Measurements from ENCODE around the gene IL6. TPM values are rescaled to one million over a fixed set of nuclear protein-coding genes. Genes with fewer than 3 reads are reported as not detected.

The IL6 gene
- total RNA-seq, 1 donor from 2014 or later = not detected

GRCh38 chr7:22720791-22721786, 5.9 kb upstream of the IL6 start:
- Mint-ChIP-seq H3K27me3 (ENCODE audit: unreplicated experiment) (peaks cover 3% of the 10 kb centered on the region), H3K4me1 (ENCODE audit: low read depth, unreplicated experiment) (peaks cover 5% of the 10 kb centered on the region), H3K36me3 (ENCODE audit: unreplicated experiment) (no peaks in the 10 kb centered on the region), H3K4me3 (ENCODE audit: unreplicated experiment) (no peak overlapping the region), H3K27ac (ENCODE audit: unreplicated experiment) (no peak overlapping the region), H3K9me3 (ENCODE audit: unreplicated experiment) (no peaks in the 10 kb centered on the region)
- DNase-seq = no peak
- no peak for TF ChIP-seq CTCF (IDR thresholded peaks at IDR 0.05; ENCODE audit: partially characterized antibody, unreplicated experiment)

- no peak for TF ChIP-seq CTCF (IDR thresholded peaks at IDR 0.05; ENCODE audit: partially characterized antibody, unreplicated experiment)
- Mint-ChIP-seq H3K36me3 (ENCODE audit: unreplicated experiment) (no peaks in the 10 kb centered on the region), H3K27ac (ENCODE audit: unreplicated experiment) (no peak overlapping the region), H3K4me1 (ENCODE audit: low read depth, unreplicated experiment) (peaks cover 4% of the 10 kb centered on the region), H3K4me3 (ENCODE audit: unreplicated experiment) (no peak overlapping the region), H3K27me3 (ENCODE audit: unreplicated experiment) (peaks cover 3% of the 10 kb centered on the region), H3K9me3 (ENCODE audit: unreplicated experiment) (no peaks in the 10 kb centered on the region)
- DNase-seq = no peak
Observed at GRCh38 chr7:22722536-22723180, 4.3 kb upstream of the IL6 start.

- Mint-ChIP-seq H3K27ac (ENCODE audit: unreplicated experiment) (no peak overlapping the region), H3K27me3 (ENCODE audit: unreplicated experiment) (peaks cover 3% of the 10 kb centered on the region), H3K9me3 (ENCODE audit: unreplicated experiment) (no peaks in the 10 kb centered on the region), H3K36me3 (ENCODE audit: unreplicated experiment) (no peaks in the 10 kb centered on the region), H3K4me1 (ENCODE audit: low read depth, unreplicated experiment) (peaks cover 4% of the 10 kb centered on the region), H3K4me3 (ENCODE audit: unreplicated experiment) (no peak overlapping the region)
- TF ChIP-seq CTCF (IDR thresholded peaks at IDR 0.05; ENCODE audit: partially characterized antibody, unreplicated experiment) = no peak
- no peak for DNase-seq
Observed at GRCh38 chr7:22723181-22723601, 3.8 kb upstream of the IL6 start.

DNA sequence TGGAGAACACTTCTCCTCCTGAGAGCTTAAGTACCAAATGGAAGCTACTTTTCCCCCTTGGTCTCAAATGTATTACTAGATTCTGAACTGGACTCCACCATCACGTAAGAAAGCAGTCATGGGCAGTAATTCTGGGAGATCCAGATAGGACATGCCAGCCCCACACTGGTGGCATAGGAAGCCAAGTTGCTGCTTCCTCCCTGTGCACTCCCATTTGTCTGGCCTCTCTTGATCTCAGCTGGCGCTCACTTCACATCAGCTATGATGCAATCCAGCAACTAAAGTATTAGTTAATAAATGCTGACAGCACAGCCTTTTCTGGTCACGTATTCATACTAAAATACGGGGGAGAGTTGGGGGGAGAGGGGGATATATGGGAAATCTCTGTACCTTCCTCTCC, 3.4 kb upstream of the IL6 start:
- H3K36me3 Mint-ChIP-seq (ENCODE audit: unreplicated experiment) = no peaks in the 10 kb centered on the region
- no peak for TF ChIP-seq CTCF (IDR thresholded peaks at IDR 0.05; ENCODE audit: partially characterized antibody, unreplicated experiment)
- H3K27me3 Mint-ChIP-seq (ENCODE audit: unreplicated experiment) = peaks cover 3% of the 10 kb centered on the region
- no peak overlapping the region for H3K4me3 Mint-ChIP-seq (ENCODE audit: unreplicated experiment)
- no peak for DNase-seq
- no peaks in the 10 kb centered on the region for H3K9me3 Mint-ChIP-seq (ENCODE audit: unreplicated experiment)
- no peak overlapping the region for H3K27ac Mint-ChIP-seq (ENCODE audit: unreplicated experiment)
- peaks cover 4% of the 10 kb centered on the region for H3K4me1 Mint-ChIP-seq (ENCODE audit: low read depth, unreplicated experiment)

DNA sequence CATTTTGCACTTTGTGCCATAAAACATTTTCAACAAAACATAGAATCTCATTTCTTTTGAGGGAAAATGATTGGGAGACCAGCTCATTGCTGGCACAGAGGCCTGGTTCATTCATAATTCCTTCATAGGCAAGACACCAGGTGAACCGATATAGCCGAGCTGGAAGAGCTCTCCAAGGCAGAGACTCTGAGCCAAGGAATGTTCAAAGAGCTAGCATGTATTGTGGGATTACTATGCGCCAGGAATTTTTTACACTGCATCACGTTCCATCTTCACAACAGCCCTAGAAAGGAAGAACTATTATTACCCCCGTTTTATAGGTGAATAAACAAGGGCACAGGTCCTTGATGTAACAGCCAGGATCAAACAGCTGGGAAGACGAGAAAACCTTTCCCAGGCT, 2.1 kb upstream of the IL6 start:
- Mint-ChIP-seq H3K4me1 (ENCODE audit: low read depth, unreplicated experiment) (peaks cover 1% of the 10 kb centered on the region), H3K4me3 (ENCODE audit: unreplicated experiment) (no peak overlapping the region), H3K27ac (ENCODE audit: unreplicated experiment) (no peak overlapping the region), H3K27me3 (ENCODE audit: unreplicated experiment) (peaks cover 3% of the 10 kb centered on the region), H3K36me3 (ENCODE audit: unreplicated experiment) (no peaks in the 10 kb centered on the region), H3K9me3 (ENCODE audit: unreplicated experiment) (no peaks in the 10 kb centered on the region)
- no peak for TF ChIP-seq CTCF (IDR thresholded peaks at IDR 0.05; ENCODE audit: partially characterized antibody, unreplicated experiment)
- DNase-seq = no peak
